GM12873 (cell line): ENCODE measurements around the gene SLC7A6OS.

ENCODE experiments used
- CTCF ChIP-seq: IDR thresholded peaks from 2 replicates; pipeline ENCODE4 v1.5.1; 2012; ENCODE audit warnings: low read depth, mild to moderate bottlenecking, moderate library complexity, low read length, control low read depth; ENCODE audit not compliant: insufficient read depth; ENCODE audit errors: missing control alignments

Gene SLC7A6OS

DNA sequence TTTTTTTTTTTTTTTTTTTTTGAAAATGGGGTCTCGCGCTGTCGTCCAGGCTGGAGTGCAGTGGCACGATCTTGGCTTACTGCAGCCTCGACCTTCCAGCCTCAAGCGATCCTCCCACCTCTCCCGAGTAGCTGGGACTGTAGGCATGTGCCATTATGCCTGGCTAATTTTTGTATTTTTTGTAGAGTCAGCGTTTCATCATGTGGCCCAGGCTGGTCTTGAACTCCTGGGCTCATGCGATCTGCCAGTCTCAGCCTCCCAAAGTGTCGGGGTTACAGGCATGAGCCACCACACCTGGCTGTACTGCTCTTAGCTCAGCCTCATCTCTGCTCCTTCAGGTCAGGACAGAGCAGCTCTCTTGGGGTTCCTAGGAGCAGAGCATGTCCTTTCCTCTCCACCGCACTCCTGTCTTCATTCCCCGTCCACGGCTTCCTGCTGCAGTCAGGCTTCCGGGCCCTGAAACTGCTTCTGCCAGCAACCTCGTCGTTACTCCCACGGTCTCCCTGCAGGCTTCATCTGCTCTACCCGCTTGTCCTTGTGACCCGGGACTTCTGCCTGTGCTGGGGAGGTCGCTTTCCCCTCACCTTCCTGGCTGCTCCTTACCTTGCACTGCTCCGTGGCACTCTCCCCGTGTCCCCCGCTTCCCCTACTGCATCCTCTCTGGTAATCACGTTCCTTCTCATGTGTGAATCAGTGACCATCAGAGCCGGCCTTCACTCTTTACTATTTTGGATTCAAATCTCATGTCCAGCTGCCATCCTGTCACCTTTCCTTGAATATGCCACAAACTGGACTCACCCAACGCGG is 38.1 kb upstream of the SLC7A6OS start:
- no peak for TF ChIP-seq CTCF

GRCh38 chr16:68347605-68348004 is 36.9 kb upstream of the SLC7A6OS start:
- no peak for TF ChIP-seq CTCF

GRCh38 chr16:68346892-68347480 is 36.2 kb upstream of the SLC7A6OS start:
- no peak for TF ChIP-seq CTCF

DNA sequence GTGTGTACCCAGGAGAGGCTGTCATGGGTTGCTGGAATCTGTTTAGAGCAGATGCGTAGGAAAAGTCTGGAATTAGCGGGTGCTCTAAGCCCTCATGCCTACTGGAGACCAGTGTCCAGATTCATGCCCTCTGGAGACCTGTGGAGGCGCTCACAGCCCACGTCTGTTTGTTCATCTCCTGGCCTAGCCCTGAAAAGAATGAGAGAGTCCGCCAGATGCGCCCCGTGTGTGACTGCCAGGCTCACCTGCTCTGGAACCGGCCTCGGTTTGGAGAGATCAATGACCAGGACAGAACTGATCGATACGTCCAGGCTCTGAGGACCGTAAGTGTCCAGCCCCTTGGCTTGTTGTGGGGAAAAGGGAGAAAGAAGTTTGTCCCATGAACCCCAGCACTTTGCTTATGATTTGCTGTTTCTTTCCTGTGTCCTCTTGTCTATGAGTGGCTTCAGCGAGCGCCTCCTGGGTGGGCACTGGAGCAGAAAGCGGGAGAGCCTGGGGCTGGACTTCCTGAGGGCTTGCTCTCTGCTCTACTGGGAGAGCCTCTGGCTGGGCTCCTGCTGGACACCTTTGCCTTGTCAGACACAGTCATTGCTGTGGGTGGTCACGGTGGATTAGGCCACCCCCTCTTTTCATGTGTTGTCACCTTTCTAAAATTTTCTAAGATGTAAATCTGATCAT is 35.4 kb upstream of the SLC7A6OS start:
- no peak for TF ChIP-seq CTCF

DNA sequence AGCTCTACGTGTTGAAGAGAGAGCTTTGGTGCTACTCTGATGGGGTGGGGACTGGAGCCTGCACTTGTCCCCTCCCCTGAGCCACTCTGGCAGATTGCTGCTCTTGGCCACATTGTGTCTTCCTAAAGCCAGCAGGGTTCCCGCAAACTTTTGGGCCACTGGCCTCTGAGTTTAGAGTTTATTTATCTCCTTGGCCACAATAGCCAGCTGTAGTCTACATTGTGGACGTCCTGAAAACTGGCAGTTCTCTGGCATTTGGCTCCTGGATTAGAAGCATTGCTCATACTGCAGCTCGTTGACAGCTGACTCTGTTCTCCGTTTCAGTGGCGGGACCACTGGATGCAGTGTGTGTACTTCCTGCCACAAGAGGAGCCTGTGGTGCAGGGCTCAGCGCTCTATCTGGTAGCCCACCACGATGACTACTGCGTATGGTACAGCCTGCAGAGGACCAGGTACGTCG is 34.6 kb upstream of the SLC7A6OS start:
- no peak for TF ChIP-seq CTCF

DNA sequence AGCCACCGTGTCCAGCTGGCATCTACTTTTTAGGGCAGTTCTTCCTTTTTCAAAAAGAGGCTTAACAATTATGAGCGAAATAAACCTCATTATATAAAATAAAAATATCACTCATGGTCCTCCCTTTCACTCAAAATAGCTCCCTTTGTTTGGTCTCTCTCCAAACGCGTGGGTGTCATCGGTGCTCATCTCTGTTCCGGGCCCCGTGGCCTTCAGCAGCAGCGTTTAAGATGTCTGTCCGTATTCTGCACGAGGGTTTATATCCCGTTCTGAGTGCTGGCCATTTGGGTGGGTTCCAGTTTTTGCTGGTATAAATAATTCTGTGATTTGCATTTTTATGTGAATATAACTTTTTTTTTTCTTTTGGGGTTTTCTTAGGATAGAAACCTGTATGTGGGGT is 33.5 kb upstream of the SLC7A6OS start:
- no peak for TF ChIP-seq CTCF

DNA sequence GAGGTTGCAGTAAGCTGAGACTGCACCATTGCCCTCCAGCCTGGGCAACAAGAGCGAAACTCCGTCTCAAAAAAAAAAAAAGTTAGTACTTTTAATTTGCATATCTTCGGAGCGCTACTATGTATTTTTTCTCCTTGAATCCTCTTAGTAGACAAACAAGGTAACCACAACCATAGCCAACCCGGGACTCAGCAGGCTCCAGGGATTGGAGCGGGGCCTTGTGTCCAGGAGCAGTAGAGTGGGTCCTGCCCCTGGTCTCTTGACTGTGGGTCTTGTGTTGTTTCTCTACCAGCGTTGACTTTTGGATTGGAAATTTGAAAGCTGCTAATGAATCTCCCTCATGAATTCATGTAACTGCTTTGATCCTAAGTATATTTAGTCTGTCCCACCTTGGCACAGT is 32.4 kb upstream of the SLC7A6OS start:
- no peak for TF ChIP-seq CTCF
